Measurements from ENCODE around the gene CEP128.

Gene CEP128

GRCh38 chr14:80522936-80523335 lies 418.6 kb downstream of the CEP128 start:
- H3K27me3 ChIP-seq (ENCODE audit: control insufficient read depth, insufficient read depth, low read length), result no peaks in the 10 kb centered on the region
- no peak overlapping the region for H3K27ac ChIP-seq (ENCODE audit: low read length)
- no peak overlapping the region for H3K9ac ChIP-seq (ENCODE audit: low read length)
- H3K4me1 ChIP-seq (ENCODE audit: control insufficient read depth, low read depth, low read length), result no peaks in the 10 kb centered on the region
- H3K36me3 ChIP-seq (ENCODE audit: control insufficient read depth, low read depth, low read length), result no peaks in the 10 kb centered on the region
- H3K4me3 ChIP-seq (ENCODE audit: low read length), result no peak overlapping the region
- H3K9me3 ChIP-seq (ENCODE audit: control insufficient read depth, low read depth, low read length), result no peaks in the 10 kb centered on the region

- Histone ChIP-seq H3K36me3 (ENCODE audit: control insufficient read depth, low read depth, low read length) (no peaks in the 10 kb centered on the region), H3K9ac (ENCODE audit: low read length) (no peak overlapping the region), H3K27ac (ENCODE audit: low read length) (no peak overlapping the region), H3K9me3 (ENCODE audit: control insufficient read depth, low read depth, low read length) (no peaks in the 10 kb centered on the region), H3K4me3 (ENCODE audit: low read length) (no peak overlapping the region), H3K4me1 (ENCODE audit: control insufficient read depth, low read depth, low read length) (no peaks in the 10 kb centered on the region), H3K27me3 (ENCODE audit: control insufficient read depth, insufficient read depth, low read length) (no peaks in the 10 kb centered on the region)
Measured at GRCh38 chr14:80522411-80522810, 419.1 kb downstream of the CEP128 start.

- Histone ChIP-seq H3K36me3 (ENCODE audit: control insufficient read depth, low read depth, low read length) (no peaks in the 10 kb centered on the region), H3K27ac (ENCODE audit: low read length) (no peak overlapping the region), H3K9me3 (ENCODE audit: control insufficient read depth, low read depth, low read length) (no peaks in the 10 kb centered on the region), H3K9ac (ENCODE audit: low read length) (no peak overlapping the region), H3K27me3 (ENCODE audit: control insufficient read depth, insufficient read depth, low read length) (no peaks in the 10 kb centered on the region), H3K4me3 (ENCODE audit: low read length) (no peak overlapping the region), H3K4me1 (ENCODE audit: control insufficient read depth, low read depth, low read length) (no peaks in the 10 kb centered on the region)
Measured at GRCh38 chr14:80521456-80521855, 420.1 kb downstream of the CEP128 start.

DNA sequence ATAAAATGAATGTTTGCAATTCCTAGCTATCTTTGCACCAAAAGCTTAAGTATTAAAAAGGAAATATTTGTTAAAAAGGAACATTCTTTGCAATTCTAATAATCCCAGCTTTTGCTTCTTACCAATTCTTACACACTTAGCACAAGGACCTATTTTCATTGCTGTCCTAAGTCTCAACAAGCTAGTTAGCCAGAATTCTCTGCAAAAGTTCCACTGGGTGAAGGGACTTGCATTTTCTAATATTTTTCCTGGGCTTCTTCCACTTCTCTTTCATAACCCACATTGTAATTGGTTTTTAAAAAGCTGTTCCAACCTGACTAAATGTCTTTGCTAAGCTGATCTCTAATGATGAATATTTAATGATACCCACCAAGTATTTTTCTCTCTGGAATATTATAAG lies 422.5 kb downstream of the CEP128 start:
- Histone ChIP-seq H3K36me3 (ENCODE audit: control insufficient read depth, low read depth, low read length) (no peaks in the 10 kb centered on the region), H3K9ac (ENCODE audit: low read length) (no peak overlapping the region), H3K27ac (ENCODE audit: low read length) (no peak overlapping the region), H3K27me3 (ENCODE audit: control insufficient read depth, insufficient read depth, low read length) (no peaks in the 10 kb centered on the region), H3K4me1 (ENCODE audit: control insufficient read depth, low read depth, low read length) (no peaks in the 10 kb centered on the region), H3K9me3 (ENCODE audit: control insufficient read depth, low read depth, low read length) (no peaks in the 10 kb centered on the region), H3K4me3 (ENCODE audit: low read length) (no peak overlapping the region)

DNA sequence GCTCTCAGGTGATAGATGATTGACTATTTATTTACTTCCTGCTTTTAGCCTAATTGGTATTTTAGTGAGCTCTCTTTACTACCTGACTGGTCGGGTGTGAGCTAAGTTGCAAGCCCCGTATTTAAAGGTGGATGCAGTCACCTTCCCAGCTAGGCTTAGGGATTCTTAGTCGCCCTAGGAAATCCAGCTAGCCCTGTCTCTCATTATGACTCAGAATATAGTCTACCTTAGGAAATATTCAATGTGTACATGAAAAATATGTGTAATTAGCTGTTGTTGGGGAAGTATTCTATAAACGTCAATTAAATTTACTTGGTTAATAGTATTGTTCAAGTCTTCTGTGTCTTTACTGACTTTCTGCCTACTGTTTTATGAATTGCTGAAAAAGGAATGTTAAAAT lies 423.4 kb downstream of the CEP128 start:
- Histone ChIP-seq H3K9me3 (ENCODE audit: control insufficient read depth, low read depth, low read length) (no peaks in the 10 kb centered on the region), H3K27ac (ENCODE audit: low read length) (no peak overlapping the region), H3K4me1 (ENCODE audit: control insufficient read depth, low read depth, low read length) (no peaks in the 10 kb centered on the region), H3K36me3 (ENCODE audit: control insufficient read depth, low read depth, low read length) (no peaks in the 10 kb centered on the region), H3K27me3 (ENCODE audit: control insufficient read depth, insufficient read depth, low read length) (no peaks in the 10 kb centered on the region), H3K9ac (ENCODE audit: low read length) (no peak overlapping the region), H3K4me3 (ENCODE audit: low read length) (no peak overlapping the region)

DNA sequence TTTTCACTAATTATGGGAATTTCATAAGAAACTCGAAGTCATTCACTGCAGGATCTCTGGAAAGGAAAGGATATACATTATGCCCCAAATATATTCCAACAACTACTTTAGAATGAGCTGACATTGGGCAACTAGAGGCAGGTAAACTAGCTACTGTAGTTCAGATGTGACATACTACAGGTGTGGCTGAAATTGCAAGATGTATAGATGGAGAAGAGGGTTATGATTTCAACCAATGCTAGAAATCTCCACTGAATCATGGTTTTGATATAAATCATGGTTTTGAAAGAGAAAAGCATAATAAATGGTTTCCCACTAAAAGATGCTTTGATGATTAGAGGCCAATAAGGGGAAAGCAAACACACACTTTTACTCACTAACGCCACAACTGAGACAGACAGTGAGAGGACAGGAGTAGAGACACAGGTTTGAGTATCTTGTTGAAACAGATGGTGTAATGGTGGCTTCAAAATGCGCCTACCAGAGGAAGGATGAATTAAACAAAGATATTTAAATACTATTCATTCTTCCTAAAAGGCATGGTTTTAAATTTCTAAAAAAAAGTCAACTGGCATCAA lies 434.2 kb downstream of the CEP128 start:
- H3K27ac ChIP-seq (ENCODE audit: low read length), result no peak overlapping the region
- H3K4me3 ChIP-seq (ENCODE audit: low read length), result no peak overlapping the region
- no peaks in the 10 kb centered on the region for H3K36me3 ChIP-seq (ENCODE audit: control insufficient read depth, low read depth, low read length)
- no peaks in the 10 kb centered on the region for H3K9me3 ChIP-seq (ENCODE audit: control insufficient read depth, low read depth, low read length)
- no peaks in the 10 kb centered on the region for H3K4me1 ChIP-seq (ENCODE audit: control insufficient read depth, low read depth, low read length)
- no peak overlapping the region for H3K9ac ChIP-seq (ENCODE audit: low read length)
- no peaks in the 10 kb centered on the region for H3K27me3 ChIP-seq (ENCODE audit: control insufficient read depth, insufficient read depth, low read length)

DNA sequence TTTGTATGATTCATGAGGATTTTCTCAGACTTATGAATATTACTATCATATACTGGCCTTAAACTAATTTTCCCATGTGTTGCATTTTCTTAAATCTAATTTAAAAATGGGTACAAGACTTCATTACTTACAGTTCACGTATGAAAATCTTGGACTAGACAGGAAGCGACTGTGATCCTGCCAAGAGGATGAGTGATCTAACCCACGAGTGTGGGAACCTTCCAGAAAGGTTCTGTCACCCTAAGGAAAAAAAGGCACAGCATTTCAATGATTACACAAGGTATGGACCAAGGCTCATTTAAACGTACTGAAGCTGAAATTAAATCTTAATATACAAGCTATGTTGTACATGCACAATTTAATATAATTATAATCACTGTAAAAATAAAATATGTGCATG lies 436.8 kb downstream of the CEP128 start:
- H3K27me3 ChIP-seq (ENCODE audit: control insufficient read depth, insufficient read depth, low read length), result no peaks in the 10 kb centered on the region
- no peaks in the 10 kb centered on the region for H3K4me1 ChIP-seq (ENCODE audit: control insufficient read depth, low read depth, low read length)
- H3K27ac ChIP-seq (ENCODE audit: low read length), result no peak overlapping the region
- H3K4me3 ChIP-seq (ENCODE audit: low read length), result no peak overlapping the region
- no peaks in the 10 kb centered on the region for H3K36me3 ChIP-seq (ENCODE audit: control insufficient read depth, low read depth, low read length)
- no peak overlapping the region for H3K9ac ChIP-seq (ENCODE audit: low read length)
- H3K9me3 ChIP-seq (ENCODE audit: control insufficient read depth, low read depth, low read length), result no peaks in the 10 kb centered on the region

GRCh38 chr14:80498533-80498932 lies 443.0 kb downstream of the CEP128 start:
- H3K36me3 ChIP-seq (ENCODE audit: control insufficient read depth, low read depth, low read length), result no peaks in the 10 kb centered on the region

DNA sequence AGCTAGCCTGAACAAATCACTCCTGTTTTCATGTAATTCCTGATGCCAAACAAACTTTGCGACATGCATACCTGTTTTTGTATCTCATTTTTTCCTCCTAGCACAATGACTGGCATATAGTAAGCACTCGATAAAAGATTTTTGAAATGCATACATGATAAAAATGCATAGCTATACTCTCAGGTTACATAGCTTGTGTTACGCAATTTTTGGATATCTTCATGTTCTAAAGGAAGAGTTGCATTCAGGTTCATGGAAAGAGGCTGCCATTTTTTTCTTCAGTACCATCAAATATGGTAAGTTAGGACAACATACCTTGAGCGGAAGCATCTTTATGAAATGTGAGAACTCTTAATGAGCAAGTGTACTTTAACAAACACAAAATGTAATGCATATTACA lies 445.4 kb downstream of the CEP128 start:
- peaks cover 4% of the 10 kb centered on the region for H3K4me1 ChIP-seq (ENCODE audit: control insufficient read depth, low read depth, low read length)
- no peak overlapping the region for H3K4me3 ChIP-seq (ENCODE audit: low read length)
- no peaks in the 10 kb centered on the region for H3K9me3 ChIP-seq (ENCODE audit: control insufficient read depth, low read depth, low read length)
- H3K9ac ChIP-seq (ENCODE audit: low read length), result no peak overlapping the region
- H3K27ac ChIP-seq (ENCODE audit: low read length), result no peak overlapping the region
- H3K27me3 ChIP-seq (ENCODE audit: control insufficient read depth, insufficient read depth, low read length), result no peaks in the 10 kb centered on the region
- no peaks in the 10 kb centered on the region for H3K36me3 ChIP-seq (ENCODE audit: control insufficient read depth, low read depth, low read length)

More at GRCh38 chr14:80498533-80498932, 443.0 kb downstream of the CEP128 start:
- Histone ChIP-seq H3K27me3 (ENCODE audit: control insufficient read depth, insufficient read depth, low read length) (no peaks in the 10 kb centered on the region), H3K9me3 (ENCODE audit: control insufficient read depth, low read depth, low read length) (no peaks in the 10 kb centered on the region), H3K9ac (ENCODE audit: low read length) (no peak overlapping the region), H3K4me3 (ENCODE audit: low read length) (no peak overlapping the region), H3K27ac (ENCODE audit: low read length) (no peak overlapping the region), H3K4me1 (ENCODE audit: control insufficient read depth, low read depth, low read length) (no peaks in the 10 kb centered on the region)

DNA sequence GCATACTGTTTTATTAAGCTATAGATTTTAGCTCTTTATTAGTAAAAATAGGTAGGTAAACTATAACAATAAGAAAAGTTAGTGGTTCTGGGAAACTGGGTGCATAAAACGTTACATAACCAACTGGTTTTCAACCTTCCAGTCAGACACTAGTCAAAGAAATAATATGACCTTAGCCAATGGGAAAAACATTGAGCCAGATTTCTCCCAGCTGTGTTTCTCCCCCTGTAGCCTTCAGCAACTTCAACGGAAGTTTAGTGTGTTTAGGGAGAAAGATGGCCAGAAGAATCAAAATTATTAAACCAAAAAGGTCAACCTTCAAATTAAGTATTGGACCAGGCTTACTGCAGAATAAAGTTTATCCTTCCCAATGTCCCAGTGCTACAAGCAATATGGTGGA lies 446.8 kb downstream of the CEP128 start:
- peaks cover 8% of the 10 kb centered on the region for H3K4me1 ChIP-seq (ENCODE audit: control insufficient read depth, low read depth, low read length)
- no peak overlapping the region for H3K27ac ChIP-seq (ENCODE audit: low read length)
- no peaks in the 10 kb centered on the region for H3K36me3 ChIP-seq (ENCODE audit: control insufficient read depth, low read depth, low read length)
- no peaks in the 10 kb centered on the region for H3K27me3 ChIP-seq (ENCODE audit: control insufficient read depth, insufficient read depth, low read length)
- H3K9ac ChIP-seq (ENCODE audit: low read length), result no peak overlapping the region
- H3K4me3 ChIP-seq (ENCODE audit: low read length), result no peak overlapping the region
- no peaks in the 10 kb centered on the region for H3K9me3 ChIP-seq (ENCODE audit: control insufficient read depth, low read depth, low read length)

GRCh38 chr14:80493620-80494019 lies 447.9 kb downstream of the CEP128 start:
- Histone ChIP-seq H3K27ac (ENCODE audit: low read length) (no peak overlapping the region), H3K36me3 (ENCODE audit: control insufficient read depth, low read depth, low read length) (no peaks in the 10 kb centered on the region), H3K27me3 (ENCODE audit: control insufficient read depth, insufficient read depth, low read length) (no peaks in the 10 kb centered on the region), H3K9me3 (ENCODE audit: control insufficient read depth, low read depth, low read length) (no peaks in the 10 kb centered on the region), H3K4me1 (ENCODE audit: control insufficient read depth, low read depth, low read length) (peaks cover 8% of the 10 kb centered on the region), H3K4me3 (ENCODE audit: low read length) (no peak overlapping the region), H3K9ac (ENCODE audit: low read length) (no peak overlapping the region)

- H3K4me1 ChIP-seq (ENCODE audit: control insufficient read depth, low read depth, low read length), result peaks cover 8% of the 10 kb centered on the region
- H3K27me3 ChIP-seq (ENCODE audit: control insufficient read depth, insufficient read depth, low read length), result no peaks in the 10 kb centered on the region
- no peak overlapping the region for H3K9ac ChIP-seq (ENCODE audit: low read length)
- H3K9me3 ChIP-seq (ENCODE audit: control insufficient read depth, low read depth, low read length), result no peaks in the 10 kb centered on the region
- no peaks in the 10 kb centered on the region for H3K36me3 ChIP-seq (ENCODE audit: control insufficient read depth, low read depth, low read length)
- no peak overlapping the region for H3K27ac ChIP-seq (ENCODE audit: low read length)
- no peak overlapping the region for H3K4me3 ChIP-seq (ENCODE audit: low read length)
Measured at GRCh38 chr14:80491650-80492049, 449.9 kb downstream of the CEP128 start.

Measured in iPS-18a (cell line).